Activated B cell treated with CpG ODN at 0.5 μM for 24 hours (primary cell): Measurements from ENCODE around the gene SYNPR. TPM values are rescaled to one million over a fixed set of nuclear protein-coding genes. Genes with fewer than 3 reads are reported as not detected.

Experiments used
- ATAC-seq: fragments of 200-7000 bp; cut with Tn5 transposase; one replicate; pipeline ENCODE4 v1.10.0; 2021; ENCODE audit warnings: low read depth, mild to moderate bottlenecking, moderate library complexity
- CTCF ChIA-PET: fragments of 350-600 bp; sonication (Branson Sonifier 250); formaldehyde crosslinking; loops from one replicate; lab custom pipeline; 2021; ENCODE audit warnings: antibody characterized with exemption; lab: Charles Lee
- POLR2A ChIA-PET: fragments of 350-600 bp; sonication (Branson Sonifier 250); formaldehyde crosslinking; loops from one replicate; lab custom pipeline; 2021; ENCODE audit warnings: antibody characterized with exemption; lab: Charles Lee
- DNase-seq: peaks from one replicate; pipeline ENCODE4 v3.0.0; 2022
- H3K27ac Mint-ChIP-seq: one replicate; pipeline ENCODE4 v1.8.0; 2020; ENCODE audit warnings: mixed read lengths
- H3K27me3 Mint-ChIP-seq: one replicate; pipeline ENCODE4 v1.8.0; 2021; ENCODE audit warnings: mixed read lengths
- H3K36me3 Mint-ChIP-seq: one replicate; pipeline ENCODE4 v1.8.0; 2021; ENCODE audit warnings: low read depth, mixed read lengths
- H3K4me1 Mint-ChIP-seq: one replicate; pipeline ENCODE4 v1.8.0; 2021; ENCODE audit warnings: mixed read lengths
- H3K4me3 Mint-ChIP-seq: one replicate; pipeline ENCODE4 v1.8.0; 2020; ENCODE audit warnings: mild to moderate bottlenecking, mixed read lengths
- H3K9me3 Mint-ChIP-seq: one replicate; pipeline ENCODE4 v1.8.0; 2020; ENCODE audit warnings: mixed read lengths
- CTCF ChIP-seq: fragments of 200-600 bp; IDR thresholded peaks from one replicate; pipeline ENCODE4 v1.8.0; 2022; ENCODE audit warnings: antibody characterized with exemption, mild to moderate bottlenecking
- intact Hi-C: fragments of 100-400 bp; cut with micrococcal nuclease; formaldehyde crosslinking; loops from one replicate; pipeline ENCODE4 v1.15.1; 2024
- total RNA-seq: library from RNA; stranded (reverse); gene quantifications from 2 replicates; pipeline ENCODE4 v1.2.3, GENCODE V29; 2022

Gene SYNPR
- total RNA-seq, 1 donor from 2014 or later: not detected

GRCh38 chr3:63323766-63324165 lies 45.7 kb downstream of the SYNPR start:
- ChIA-PET POLR2A (no interaction called here), CTCF (no interaction called here)
- no peaks in the 10 kb centered on the region for H3K4me1 Mint-ChIP-seq
- peaks cover 3% of the 10 kb centered on the region for H3K27me3 Mint-ChIP-seq
- intact Hi-C loops: no loop called here
- DNase-seq: no peak
- H3K36me3 Mint-ChIP-seq: no peaks in the 10 kb centered on the region
- H3K27ac Mint-ChIP-seq: no peak overlapping the region
- no peak overlapping the region for H3K4me3 Mint-ChIP-seq
- no peaks in the 10 kb centered on the region for H3K9me3 Mint-ChIP-seq
- ATAC-seq: no peak
- TF ChIP-seq CTCF: no peak

- ChIA-PET CTCF (no interaction called here), POLR2A (no interaction called here)
- H3K4me3 Mint-ChIP-seq: no peak overlapping the region
- H3K36me3 Mint-ChIP-seq: no peaks in the 10 kb centered on the region
- no peaks in the 10 kb centered on the region for H3K4me1 Mint-ChIP-seq
- ATAC-seq (no peak), DNase-seq (no peak)
- H3K27ac Mint-ChIP-seq: no peak overlapping the region
- TF ChIP-seq CTCF: no peak
- H3K9me3 Mint-ChIP-seq: no peaks in the 10 kb centered on the region
- H3K27me3 Mint-ChIP-seq: peaks cover 3% of the 10 kb centered on the region
- intact Hi-C loops: no loop called here
Measured at GRCh38 chr3:63324621-63325020, 46.5 kb downstream of the SYNPR start.

GRCh38 chr3:63325386-63325785 lies 47.3 kb downstream of the SYNPR start:
- intact Hi-C loops: no loop called here
- no peak for TF ChIP-seq CTCF
- CTCF ChIA-PET: no interaction called here
- Mint-ChIP-seq H3K4me3 (no peak overlapping the region), H3K9me3 (no peaks in the 10 kb centered on the region), H3K4me1 (no peaks in the 10 kb centered on the region), H3K27me3 (peaks cover 3% of the 10 kb centered on the region), H3K27ac (no peak overlapping the region), H3K36me3 (no peaks in the 10 kb centered on the region)
- no peak for DNase-seq
- POLR2A ChIA-PET: no interaction called here
- ATAC-seq: no peak

GRCh38 chr3:63328365-63328764 lies 50.3 kb downstream of the SYNPR start:
- Mint-ChIP-seq H3K4me1 (no peaks in the 10 kb centered on the region), H3K27ac (no peak overlapping the region), H3K27me3 (peaks cover 5% of the 10 kb centered on the region), H3K36me3 (no peaks in the 10 kb centered on the region), H3K4me3 (no peak overlapping the region), H3K9me3 (no peaks in the 10 kb centered on the region)
- no peak for DNase-seq
- no peak for ATAC-seq
- ChIA-PET POLR2A (no interaction called here), CTCF (no interaction called here)
- intact Hi-C loops: no loop called here
- TF ChIP-seq CTCF: no peak

GRCh38 chr3:63331520-63331919 lies 53.4 kb downstream of the SYNPR start:
- Mint-ChIP-seq H3K9me3 (no peaks in the 10 kb centered on the region), H3K27ac (no peak overlapping the region), H3K4me3 (no peak overlapping the region), H3K36me3 (no peaks in the 10 kb centered on the region), H3K4me1 (no peaks in the 10 kb centered on the region), H3K27me3 (peaks cover 3% of the 10 kb centered on the region)
- intact Hi-C loops: loop anchor here (5.0 kb wide), 1 partner anchor 664 kb away; no protein-coding TSS in a partner anchor
- DNase-seq (no peak), ATAC-seq (no peak)
- ChIA-PET CTCF (no interaction called here), POLR2A (no interaction called here)
- no peak for TF ChIP-seq CTCF
